Measurements from ENCODE around the gene RPH3AL.

Gene RPH3AL

DNA sequence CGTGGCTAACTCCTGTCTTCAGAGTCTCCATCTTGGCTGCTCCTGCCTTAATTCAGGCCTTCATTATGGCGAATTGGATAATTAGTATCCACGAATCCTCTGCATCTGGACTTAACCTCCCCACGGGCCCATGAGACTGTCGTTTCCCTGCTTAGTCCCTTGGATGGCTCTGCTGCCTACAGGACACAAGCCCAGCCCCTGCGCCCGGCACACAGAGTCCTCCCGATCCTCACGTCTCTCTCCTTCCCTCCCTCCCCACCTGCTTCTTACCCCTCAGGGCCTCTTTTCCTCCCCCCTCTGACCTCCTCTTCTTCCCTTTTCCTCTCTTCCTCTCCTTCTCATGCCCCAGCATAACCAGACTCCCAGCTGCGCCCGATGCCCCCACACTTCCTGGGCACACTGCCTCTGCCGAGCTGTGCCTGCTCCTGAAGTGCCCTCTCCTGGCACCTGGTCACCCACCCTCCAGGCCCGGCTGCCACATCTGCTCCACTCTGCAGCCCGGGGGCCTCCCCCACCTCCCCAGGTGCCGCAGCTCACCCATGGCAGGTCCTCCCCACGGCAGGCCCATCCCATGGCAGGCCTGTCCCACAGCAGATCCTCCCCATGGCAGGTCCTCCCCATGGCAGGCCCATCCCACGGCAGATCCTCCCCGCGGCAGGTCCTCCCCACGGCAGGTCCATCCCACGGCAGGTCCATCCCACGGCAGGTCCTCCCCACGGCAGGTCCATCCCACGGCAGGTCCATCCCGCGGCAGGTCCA lies 45.9 kb downstream of the RPH3AL start:
- TF ChIP-seq YY1 (IDR thresholded peaks at IDR 0.05; ENCODE audit: low read depth) (no peak), TCF12 (IDR thresholded peaks at IDR 0.05; ENCODE audit: low read depth) (no peak), TAF1 (IDR thresholded peaks at IDR 0.05; ENCODE audit: low read depth) (no peak), TEAD4 (IDR thresholded peaks at IDR 0.05) (no peak), CREB1 (IDR thresholded peaks at IDR 0.05; ENCODE audit: low read depth) (no peak), CEBPB (IDR thresholded peaks at IDR 0.05) (no peak)
- TF ChIP-seq, protein P1, sequence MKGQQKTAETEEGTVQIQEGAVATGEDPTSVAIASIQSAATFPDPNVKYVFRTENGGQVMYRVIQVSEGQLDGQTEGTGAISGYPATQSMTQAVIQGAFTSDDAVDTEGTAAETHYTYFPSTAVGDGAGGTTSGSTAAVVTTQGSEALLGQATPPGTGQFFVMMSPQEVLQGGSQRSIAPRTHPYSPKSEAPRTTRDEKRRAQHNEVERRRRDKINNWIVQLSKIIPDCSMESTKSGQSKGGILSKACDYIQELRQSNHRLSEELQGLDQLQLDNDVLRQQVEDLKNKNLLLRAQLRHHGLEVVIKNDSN (IDR thresholded peaks at IDR 0.05) = no peak
- TF ChIP-seq, protein P2, sequence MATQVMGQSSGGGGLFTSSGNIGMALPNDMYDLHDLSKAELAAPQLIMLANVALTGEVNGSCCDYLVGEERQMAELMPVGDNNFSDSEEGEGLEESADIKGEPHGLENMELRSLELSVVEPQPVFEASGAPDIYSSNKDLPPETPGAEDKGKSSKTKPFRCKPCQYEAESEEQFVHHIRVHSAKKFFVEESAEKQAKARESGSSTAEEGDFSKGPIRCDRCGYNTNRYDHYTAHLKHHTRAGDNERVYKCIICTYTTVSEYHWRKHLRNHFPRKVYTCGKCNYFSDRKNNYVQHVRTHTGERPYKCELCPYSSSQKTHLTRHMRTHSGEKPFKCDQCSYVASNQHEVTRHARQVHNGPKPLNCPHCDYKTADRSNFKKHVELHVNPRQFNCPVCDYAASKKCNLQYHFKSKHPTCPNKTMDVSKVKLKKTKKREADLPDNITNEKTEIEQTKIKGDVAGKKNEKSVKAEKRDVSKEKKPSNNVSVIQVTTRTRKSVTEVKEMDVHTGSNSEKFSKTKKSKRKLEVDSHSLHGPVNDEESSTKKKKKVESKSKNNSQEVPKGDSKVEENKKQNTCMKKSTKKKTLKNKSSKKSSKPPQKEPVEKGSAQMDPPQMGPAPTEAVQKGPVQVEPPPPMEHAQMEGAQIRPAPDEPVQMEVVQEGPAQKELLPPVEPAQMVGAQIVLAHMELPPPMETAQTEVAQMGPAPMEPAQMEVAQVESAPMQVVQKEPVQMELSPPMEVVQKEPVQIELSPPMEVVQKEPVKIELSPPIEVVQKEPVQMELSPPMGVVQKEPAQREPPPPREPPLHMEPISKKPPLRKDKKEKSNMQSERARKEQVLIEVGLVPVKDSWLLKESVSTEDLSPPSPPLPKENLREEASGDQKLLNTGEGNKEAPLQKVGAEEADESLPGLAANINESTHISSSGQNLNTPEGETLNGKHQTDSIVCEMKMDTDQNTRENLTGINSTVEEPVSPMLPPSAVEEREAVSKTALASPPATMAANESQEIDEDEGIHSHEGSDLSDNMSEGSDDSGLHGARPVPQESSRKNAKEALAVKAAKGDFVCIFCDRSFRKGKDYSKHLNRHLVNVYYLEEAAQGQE (IDR thresholded peaks at IDR 0.05; ENCODE audit: low read depth) = no peak

DNA sequence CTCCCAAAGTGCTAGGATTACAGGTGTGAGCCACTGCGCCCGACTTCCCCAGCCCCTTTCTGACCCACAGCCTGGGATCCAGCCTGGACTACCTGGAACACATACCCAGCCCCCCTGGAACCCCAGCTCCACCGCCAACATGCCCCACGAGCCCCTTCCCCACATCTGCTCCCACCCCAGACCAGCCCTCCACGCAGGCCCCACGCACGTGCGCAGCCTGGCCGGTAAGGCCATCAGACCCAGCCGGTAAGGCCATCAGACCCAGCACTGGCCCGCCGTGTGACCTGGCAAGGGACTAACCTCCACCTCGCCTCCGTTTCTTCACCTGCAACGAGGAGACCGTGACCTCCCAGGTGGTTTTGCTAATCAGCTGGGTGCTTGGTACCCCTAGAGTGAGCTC lies 46.5 kb downstream of the RPH3AL start:
- no peak for TF ChIP-seq TEAD4 (IDR thresholded peaks at IDR 0.05)
- no peak for TF ChIP-seq EGR1 (IDR thresholded peaks at IDR 0.05)
- TF ChIP-seq ZBTB7A (IDR thresholded peaks at IDR 0.05; ENCODE audit: low read depth) = no peak
- TF ChIP-seq FOXM1 (IDR thresholded peaks at IDR 0.05; ENCODE audit: borderline replicate concordance, low read depth) = no peak
- no peak for TF ChIP-seq NFIC (IDR thresholded peaks at IDR 0.05)
- TF ChIP-seq, protein P3, sequence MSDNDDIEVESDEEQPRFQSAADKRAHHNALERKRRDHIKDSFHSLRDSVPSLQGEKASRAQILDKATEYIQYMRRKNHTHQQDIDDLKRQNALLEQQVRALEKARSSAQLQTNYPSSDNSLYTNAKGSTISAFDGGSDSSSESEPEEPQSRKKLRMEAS (IDR thresholded peaks at IDR 0.05) = no peak
- TF ChIP-seq CEBPB (IDR thresholded peaks at IDR 0.05) = no peak
- TF ChIP-seq EP300 (IDR thresholded peaks at IDR 0.05; ENCODE audit: borderline replicate concordance) = no peak
- no peak for TF ChIP-seq TCF12 (IDR thresholded peaks at IDR 0.05; ENCODE audit: low read depth)

DNA sequence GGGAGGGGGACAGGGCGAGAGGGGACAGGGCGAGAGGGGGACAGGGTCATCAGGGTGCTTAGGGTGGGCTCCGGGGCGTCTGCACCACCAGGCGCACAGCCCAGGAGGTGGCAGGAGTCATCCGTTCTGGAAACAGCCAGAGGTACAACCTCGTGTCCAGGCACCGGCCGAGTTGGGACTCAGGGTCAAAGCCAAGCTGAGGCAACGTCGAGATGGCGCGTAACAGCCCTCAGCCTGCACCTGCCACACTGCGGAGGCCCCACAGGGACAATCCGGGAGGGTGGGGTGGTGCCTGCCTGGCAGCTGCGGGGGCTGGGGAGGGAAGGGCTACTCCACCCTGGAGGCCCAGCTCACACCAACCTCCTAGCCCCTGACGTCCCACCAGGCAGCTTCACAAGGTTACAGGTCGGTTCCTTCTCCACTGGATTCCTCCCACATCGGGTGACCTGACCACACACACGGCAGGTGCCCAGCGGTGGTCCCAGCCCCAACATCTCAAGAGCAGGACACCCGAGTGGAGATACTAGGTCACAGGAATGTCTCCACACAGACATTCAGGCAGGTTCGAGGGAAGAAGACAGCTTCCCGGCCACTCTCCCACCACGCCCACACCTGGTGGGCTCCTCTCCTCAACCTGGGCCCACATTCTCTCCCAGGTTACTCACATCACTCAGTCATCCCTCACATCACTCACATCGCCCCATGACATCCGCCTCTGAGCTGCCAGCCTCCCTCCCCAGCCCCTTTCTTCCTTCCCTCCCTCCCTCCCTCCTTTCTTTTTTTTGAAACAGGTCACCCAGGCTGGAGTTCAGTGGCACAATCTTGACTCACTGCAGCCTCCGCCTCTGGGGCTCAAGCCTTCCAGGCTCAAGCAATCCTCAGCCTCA lies 47.3 kb downstream of the RPH3AL start:
- TF ChIP-seq NFIC (IDR thresholded peaks at IDR 0.05) (no peak), FOXM1 (IDR thresholded peaks at IDR 0.05; ENCODE audit: borderline replicate concordance, low read depth) (no peak), RAD21 (IDR thresholded peaks at IDR 0.05; ENCODE audit: low read depth) (no peak), CEBPB (IDR thresholded peaks at IDR 0.05) (no peak), YY1 (IDR thresholded peaks at IDR 0.05; ENCODE audit: low read depth) (no peak)
- TF ChIP-seq, protein P3 (IDR thresholded peaks at IDR 0.05) = no peak

DNA sequence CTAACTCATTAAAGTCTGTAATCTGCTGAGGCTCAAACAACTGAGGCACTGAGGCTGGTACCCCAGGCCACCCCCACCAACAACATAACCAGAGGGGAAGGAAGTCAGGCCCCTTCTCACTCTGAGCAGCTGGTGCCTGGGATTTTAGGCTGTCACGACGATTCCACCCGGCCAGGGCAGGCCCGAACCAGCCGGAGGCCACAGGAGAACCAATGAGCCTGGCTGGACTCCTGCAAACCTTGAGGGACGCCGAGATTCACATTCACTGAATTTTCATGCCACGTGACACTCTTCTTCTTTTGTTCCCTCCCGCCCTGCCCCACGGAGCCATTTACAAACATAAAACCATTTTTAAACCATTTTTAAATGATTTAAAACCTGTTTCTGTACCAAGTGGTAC lies 48.1 kb downstream of the RPH3AL start:
- TF ChIP-seq ZBTB7A (IDR thresholded peaks at IDR 0.05; ENCODE audit: low read depth) (no peak), EGR1 (IDR thresholded peaks at IDR 0.05) (no peak), FOXM1 (IDR thresholded peaks at IDR 0.05; ENCODE audit: borderline replicate concordance, low read depth) (no peak), EP300 (IDR thresholded peaks at IDR 0.05; ENCODE audit: borderline replicate concordance) (no peak), TCF12 (IDR thresholded peaks at IDR 0.05; ENCODE audit: low read depth) (no peak), RAD21 (IDR thresholded peaks at IDR 0.05; ENCODE audit: low read depth) (no peak), NFIC (IDR thresholded peaks at IDR 0.05) (no peak), TAF1 (IDR thresholded peaks at IDR 0.05; ENCODE audit: low read depth) (no peak), CREB1 (IDR thresholded peaks at IDR 0.05; ENCODE audit: low read depth) (no peak), CEBPB (IDR thresholded peaks at IDR 0.05) (no peak)
- TF ChIP-seq, protein P3 (IDR thresholded peaks at IDR 0.05) = no peak

DNA sequence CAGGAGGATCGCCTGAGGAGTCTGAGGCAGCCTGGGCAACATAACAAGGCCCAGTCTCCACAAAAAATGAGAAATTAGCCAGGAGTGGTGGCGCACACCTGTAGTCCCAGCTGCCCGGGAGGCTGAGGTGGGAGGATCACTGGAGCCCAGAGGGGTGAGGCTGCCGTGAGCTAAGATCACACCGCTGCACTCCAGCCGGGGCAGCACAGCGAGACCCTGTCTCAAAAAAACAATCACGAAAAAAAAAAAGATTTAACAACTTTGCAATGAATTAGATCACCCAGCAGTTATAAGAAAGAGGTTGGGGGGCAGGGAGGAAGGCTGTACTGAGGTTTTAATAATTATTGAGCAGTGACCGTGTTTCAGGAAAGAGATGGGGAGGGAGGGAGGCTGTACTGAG lies 49.4 kb downstream of the RPH3AL start:
- TF ChIP-seq ZBTB7A (IDR thresholded peaks at IDR 0.05; ENCODE audit: low read depth) (no peak), CREB1 (IDR thresholded peaks at IDR 0.05; ENCODE audit: low read depth) (no peak), CEBPB (IDR thresholded peaks at IDR 0.05) (no peak), NFIC (IDR thresholded peaks at IDR 0.05) (no peak)
- TF ChIP-seq, protein P1 (IDR thresholded peaks at IDR 0.05) = no peak

DNA sequence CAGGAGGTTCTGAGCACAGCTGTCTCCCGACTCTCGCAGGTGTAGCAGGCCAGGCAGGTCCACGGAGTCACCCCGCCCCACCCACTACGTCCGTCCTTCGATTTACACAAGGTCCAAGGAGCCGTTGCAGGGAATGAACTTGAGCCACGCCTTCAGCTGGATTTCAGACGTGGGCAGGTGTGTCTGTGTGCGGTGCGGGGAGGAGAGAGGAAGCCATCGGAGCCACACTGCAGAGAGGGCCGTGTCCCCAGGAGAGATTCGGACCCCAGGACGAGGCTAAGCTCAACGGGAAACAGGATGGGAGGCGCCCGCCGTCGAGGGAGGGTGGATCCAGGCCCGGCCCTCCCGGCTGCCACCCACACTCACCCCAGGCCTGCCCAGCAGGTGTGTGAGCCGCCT lies 50.3 kb downstream of the RPH3AL start:
- no peak for TF ChIP-seq ZBTB7A (IDR thresholded peaks at IDR 0.05; ENCODE audit: low read depth)
- TF ChIP-seq RAD21 (IDR thresholded peaks at IDR 0.05; ENCODE audit: low read depth) = no peak
- no peak for TF ChIP-seq EP300 (IDR thresholded peaks at IDR 0.05; ENCODE audit: borderline replicate concordance)
- no peak for TF ChIP-seq FOXM1 (IDR thresholded peaks at IDR 0.05; ENCODE audit: borderline replicate concordance, low read depth)
- no peak for TF ChIP-seq NFIC (IDR thresholded peaks at IDR 0.05)
- TF ChIP-seq CEBPB (IDR thresholded peaks at IDR 0.05) = no peak
- no peak for TF ChIP-seq TAF1 (IDR thresholded peaks at IDR 0.05; ENCODE audit: low read depth)
- no peak for TF ChIP-seq EGR1 (IDR thresholded peaks at IDR 0.05)
- no peak for TF ChIP-seq CREB1 (IDR thresholded peaks at IDR 0.05; ENCODE audit: low read depth)

Data from Ishikawa (cell line).